ENCODE results near the gene SIN3A. TPM values are rescaled to one million over a fixed set of nuclear protein-coding genes. Genes with fewer than 3 reads are reported as not detected.
"Not testable (repeated sequence)": the region's sequence is repeated elsewhere in the genome, so short reads cannot be mapped to it uniquely, and the experiment has no call there.

The SIN3A gene
- total and polyA plus RNA-seq, 4 donors, result 7.6 to 67.9 (median 40.6) TPM

DNA sequence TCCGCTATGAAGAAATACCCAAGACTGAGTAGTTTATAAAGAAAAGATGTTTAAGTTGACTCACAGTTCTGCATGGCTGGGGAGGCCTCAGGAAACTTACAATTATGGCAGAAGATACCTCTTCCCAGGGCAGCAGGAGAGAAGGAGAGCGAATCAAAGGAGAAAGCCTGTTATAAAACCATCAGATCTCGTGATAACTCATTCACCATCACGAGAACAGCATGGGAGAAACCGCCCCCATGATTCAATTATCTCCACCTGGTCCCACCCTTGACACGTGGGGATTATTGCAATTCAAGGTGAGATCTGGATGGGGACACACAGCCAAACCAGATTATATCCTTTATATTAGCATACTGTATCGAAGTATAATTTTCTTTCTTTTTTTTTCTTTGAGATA, 119.4 kb downstream of the SIN3A start:
- H3K27ac ChIP-seq (ENCODE audit: low read depth in 1 of 2, low read length in 2 of 2); H3K4me1 ChIP-seq (ENCODE audit: control insufficient read depth in 1 of 2, insufficient read depth in 2 of 2, low read length in 2 of 2); ATAC-seq (ENCODE audit: low FRiP score); H3K4me3 ChIP-seq (ENCODE audit: low read length in 2 of 2); H3K36me3 ChIP-seq (ENCODE audit: control insufficient read depth in 1 of 2, insufficient read depth in 2 of 2, low read length in 1 of 2); H3K27me3 ChIP-seq (ENCODE audit: control insufficient read depth in 1 of 2, insufficient read depth in 2 of 2, low read length in 1 of 2); H3K9me3 ChIP-seq (ENCODE audit: control insufficient read depth, low read length); intact Hi-C loops (cut with DNase I): not testable (repeated sequence)
- WGBS, 2 donors, result 77 to 79% methylated on average over 7 of the region's 7 CpGs
- peak in 1 of 2 donors; percentile 11 for DNase-seq

DNA sequence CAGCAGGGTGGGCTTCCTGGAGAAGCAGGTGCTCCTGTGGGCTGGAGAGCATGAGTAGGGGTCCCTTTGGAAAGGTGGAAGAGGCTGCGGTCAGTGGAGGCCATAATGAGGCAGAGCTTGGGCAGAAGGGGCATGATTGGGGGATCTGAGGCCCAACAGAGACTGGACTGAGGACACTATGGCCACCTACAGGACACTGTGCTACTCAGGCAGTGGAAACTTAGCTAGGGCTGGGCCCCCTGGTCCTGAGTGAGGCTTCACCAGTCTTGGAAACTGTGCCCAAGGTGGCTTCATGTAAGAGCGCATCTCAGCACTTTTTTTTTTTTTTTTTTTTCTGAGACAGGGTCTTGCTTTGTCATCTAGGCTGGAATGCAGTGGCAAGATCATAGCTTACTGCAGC, 121.9 kb downstream of the SIN3A start:
- no peak overlapping the region for H3K4me3 ChIP-seq (ENCODE audit: low read length in 2 of 2)
- no peaks in the 10 kb centered on the region for H3K36me3 ChIP-seq (ENCODE audit: control insufficient read depth in 1 of 2, insufficient read depth in 2 of 2, low read length in 1 of 2)
- H3K4me1 ChIP-seq (ENCODE audit: control insufficient read depth in 1 of 2, insufficient read depth in 2 of 2, low read length in 2 of 2), result no peaks in the 10 kb centered on the region
- DNase-seq (peak in 1 of 2 donors; percentile 30), ATAC-seq (ENCODE audit: low FRiP score) (no peak)
- intact Hi-C loops (cut with DNase I), result no loop called here
- WGBS, 2 donors, result 91 to 94% methylated on average over 2 of the region's 2 CpGs
- no peaks in the 10 kb centered on the region for H3K9me3 ChIP-seq (ENCODE audit: control insufficient read depth, low read length)
- H3K27ac ChIP-seq (ENCODE audit: low read depth in 1 of 2, low read length in 2 of 2), result no peak overlapping the region
- H3K27me3 ChIP-seq (ENCODE audit: control insufficient read depth in 1 of 2, insufficient read depth in 2 of 2, low read length in 1 of 2), result no peaks in the 10 kb centered on the region

DNA sequence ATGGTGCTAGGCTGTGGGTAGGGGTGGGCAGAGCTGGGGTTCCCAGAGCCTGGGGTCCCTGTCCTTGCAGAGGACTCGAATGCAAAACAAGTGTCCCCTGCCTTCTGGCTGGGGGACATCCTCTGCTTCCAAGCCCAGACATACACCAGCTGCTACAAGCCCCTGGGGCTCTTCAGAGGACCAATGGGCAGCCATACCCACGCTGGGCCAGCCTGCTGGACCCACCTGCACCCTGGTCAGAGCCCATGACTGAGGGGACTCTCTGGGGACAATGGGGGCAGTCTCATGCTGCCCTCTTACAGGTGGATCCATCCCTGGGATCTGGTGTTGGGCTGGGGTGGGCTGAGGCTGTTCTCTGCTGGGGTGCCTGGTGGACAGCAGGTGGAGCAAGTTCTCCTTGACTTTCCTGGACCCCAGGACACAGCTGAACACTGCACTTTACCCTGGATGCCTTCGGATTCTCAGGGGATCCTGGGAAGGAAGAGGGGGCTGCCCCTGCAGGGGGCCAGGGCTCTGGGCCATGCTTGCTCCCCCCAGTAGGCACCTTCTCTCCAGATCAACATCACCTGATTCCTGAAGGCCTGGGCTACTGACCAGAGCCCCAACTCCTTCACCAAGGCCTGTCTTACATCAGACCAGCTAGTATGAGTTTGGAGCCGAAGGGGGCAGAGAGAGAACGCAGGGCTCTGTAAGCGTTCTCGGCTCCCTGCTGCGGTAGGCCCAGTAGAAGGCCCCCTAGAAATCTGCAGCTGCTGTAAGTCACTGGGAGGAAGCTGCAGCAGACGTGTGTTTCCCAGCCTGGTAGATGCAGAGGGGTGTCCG, 122.8 kb downstream of the SIN3A start:
- DNase-seq (peak in 1 of 2 donors; percentile 43), ATAC-seq (ENCODE audit: low FRiP score) (no peak)
- Histone ChIP-seq H3K36me3 (ENCODE audit: control insufficient read depth in 1 of 2, insufficient read depth in 2 of 2, low read length in 1 of 2) (no peaks in the 10 kb centered on the region), H3K4me3 (ENCODE audit: low read length in 2 of 2) (no peak overlapping the region), H3K27ac (ENCODE audit: low read depth in 1 of 2, low read length in 2 of 2) (no peak overlapping the region), H3K4me1 (ENCODE audit: control insufficient read depth in 1 of 2, insufficient read depth in 2 of 2, low read length in 2 of 2) (no peaks in the 10 kb centered on the region), H3K9me3 (ENCODE audit: control insufficient read depth, low read length) (no peaks in the 10 kb centered on the region), H3K27me3 (ENCODE audit: control insufficient read depth in 1 of 2, insufficient read depth in 2 of 2, low read length in 1 of 2) (no peaks in the 10 kb centered on the region)
- intact Hi-C loops (cut with DNase I), result no loop called here
- 77 to 82% methylated on average over 9 to 10 of the region's 10 CpGs for WGBS, 2 donors

DNA sequence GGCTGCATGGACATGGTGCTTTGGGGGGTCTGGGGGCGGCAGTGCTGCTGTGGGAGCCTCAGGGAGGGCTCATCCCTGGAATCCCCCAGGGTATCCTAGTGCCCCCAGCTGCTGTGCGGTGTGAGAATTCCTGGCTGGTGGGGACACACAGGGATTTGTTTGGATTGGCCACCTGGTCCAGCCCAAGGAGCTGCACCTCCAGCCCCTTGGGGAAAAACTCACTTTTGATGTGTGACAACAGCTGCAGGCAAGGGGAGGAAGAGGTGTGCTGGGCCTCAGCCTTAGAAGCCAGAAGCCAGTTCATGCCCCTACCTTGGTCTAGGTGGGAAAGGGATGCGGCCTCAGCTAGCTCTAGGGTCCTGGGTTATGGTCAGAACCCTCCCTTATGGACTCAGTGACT, 124.0 kb downstream of the SIN3A start:
- no peak for ATAC-seq (ENCODE audit: low FRiP score)
- Histone ChIP-seq H3K27ac (ENCODE audit: low read depth in 1 of 2, low read length in 2 of 2) (no peak overlapping the region), H3K36me3 (ENCODE audit: control insufficient read depth in 1 of 2, insufficient read depth in 2 of 2, low read length in 1 of 2) (no peaks in the 10 kb centered on the region), H3K4me3 (ENCODE audit: low read length in 2 of 2) (no peak overlapping the region), H3K9me3 (ENCODE audit: control insufficient read depth, low read length) (no peaks in the 10 kb centered on the region), H3K27me3 (ENCODE audit: control insufficient read depth in 1 of 2, insufficient read depth in 2 of 2, low read length in 1 of 2) (no peaks in the 10 kb centered on the region), H3K4me1 (ENCODE audit: control insufficient read depth in 1 of 2, insufficient read depth in 2 of 2, low read length in 2 of 2) (no peaks in the 10 kb centered on the region)
- WGBS, 2 donors, result 78 to 81% methylated on average over 3 of the region's 3 CpGs
- intact Hi-C loops (cut with DNase I), result no loop called here
- peak in 1 of 2 donors; percentile 45 for DNase-seq

DNA sequence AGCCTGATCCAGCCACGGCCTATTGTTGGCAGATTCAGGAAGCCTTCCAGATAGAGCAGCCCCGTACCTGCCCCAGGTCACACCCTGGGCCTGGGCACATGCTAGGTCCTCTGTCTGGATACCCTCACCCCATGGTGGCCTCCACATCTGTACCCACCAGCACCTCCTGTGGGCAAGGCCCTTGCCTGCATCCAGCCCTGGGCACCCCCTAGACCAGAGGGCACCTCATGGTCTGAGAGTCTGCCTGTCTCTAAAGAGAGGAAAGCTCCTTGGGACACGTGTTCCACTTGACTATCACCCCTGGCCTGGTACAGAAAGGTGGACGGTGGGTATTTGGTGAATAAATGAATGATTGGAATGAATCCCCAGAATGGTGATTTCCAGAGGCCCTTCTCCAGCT, 124.5 kb downstream of the SIN3A start:
- WGBS, 2 donors, result 80 to 83% methylated on average over 4 of the region's 4 CpGs
- intact Hi-C loops (cut with DNase I), result no loop called here

DNA sequence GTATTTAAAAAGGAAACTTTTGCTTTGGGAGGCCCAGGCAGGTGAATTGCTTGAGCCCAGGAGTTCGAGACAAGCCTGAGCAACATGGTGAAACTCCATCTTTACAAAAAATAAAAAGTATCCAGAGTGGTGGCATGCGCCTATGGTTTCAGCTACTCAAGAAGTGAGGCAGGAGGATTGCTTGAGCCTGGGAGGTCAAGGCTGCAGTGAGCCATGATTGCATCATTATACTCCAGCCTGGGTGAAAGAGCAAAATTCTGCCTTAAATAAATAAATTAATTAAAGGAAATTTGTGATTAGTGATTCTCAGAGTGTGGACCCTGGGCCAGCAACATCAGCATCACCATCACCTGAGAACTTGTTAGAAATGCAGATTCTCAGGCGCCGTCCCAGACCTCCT, 125.6 kb downstream of the SIN3A start:
- H3K27ac ChIP-seq (ENCODE audit: low read depth in 1 of 2, low read length in 2 of 2), result no peak overlapping the region
- ATAC-seq (ENCODE audit: low FRiP score), result no peak
- intact Hi-C loops (cut with DNase I), result no loop called here
- 93 to 96% methylated on average over 4 of the region's 4 CpGs for WGBS, 2 donors
- H3K4me1 ChIP-seq (ENCODE audit: control insufficient read depth in 1 of 2, insufficient read depth in 2 of 2, low read length in 2 of 2), result no peaks in the 10 kb centered on the region
- no peaks in the 10 kb centered on the region for H3K9me3 ChIP-seq (ENCODE audit: control insufficient read depth, low read length)
- no peak for DNase-seq
- no peak overlapping the region for H3K4me3 ChIP-seq (ENCODE audit: low read length in 2 of 2)
- H3K27me3 ChIP-seq (ENCODE audit: control insufficient read depth in 1 of 2, insufficient read depth in 2 of 2, low read length in 1 of 2), result no peaks in the 10 kb centered on the region
- no peaks in the 10 kb centered on the region for H3K36me3 ChIP-seq (ENCODE audit: control insufficient read depth in 1 of 2, insufficient read depth in 2 of 2, low read length in 1 of 2)

More for the DNA sequence above, 124.5 kb downstream of the SIN3A start:
- ATAC-seq (ENCODE audit: low FRiP score) (no peak), DNase-seq (peak in 1 of 2 donors; percentile 34)
- no peaks in the 10 kb centered on the region for H3K9me3 ChIP-seq (ENCODE audit: control insufficient read depth, low read length)
- H3K4me3 ChIP-seq (ENCODE audit: low read length in 2 of 2), result no peak overlapping the region
- no peaks in the 10 kb centered on the region for H3K36me3 ChIP-seq (ENCODE audit: control insufficient read depth in 1 of 2, insufficient read depth in 2 of 2, low read length in 1 of 2)
- H3K27me3 ChIP-seq (ENCODE audit: control insufficient read depth in 1 of 2, insufficient read depth in 2 of 2, low read length in 1 of 2), result no peaks in the 10 kb centered on the region
- no peaks in the 10 kb centered on the region for H3K4me1 ChIP-seq (ENCODE audit: control insufficient read depth in 1 of 2, insufficient read depth in 2 of 2, low read length in 2 of 2)
- no peak overlapping the region for H3K27ac ChIP-seq (ENCODE audit: low read depth in 1 of 2, low read length in 2 of 2)

DNA sequence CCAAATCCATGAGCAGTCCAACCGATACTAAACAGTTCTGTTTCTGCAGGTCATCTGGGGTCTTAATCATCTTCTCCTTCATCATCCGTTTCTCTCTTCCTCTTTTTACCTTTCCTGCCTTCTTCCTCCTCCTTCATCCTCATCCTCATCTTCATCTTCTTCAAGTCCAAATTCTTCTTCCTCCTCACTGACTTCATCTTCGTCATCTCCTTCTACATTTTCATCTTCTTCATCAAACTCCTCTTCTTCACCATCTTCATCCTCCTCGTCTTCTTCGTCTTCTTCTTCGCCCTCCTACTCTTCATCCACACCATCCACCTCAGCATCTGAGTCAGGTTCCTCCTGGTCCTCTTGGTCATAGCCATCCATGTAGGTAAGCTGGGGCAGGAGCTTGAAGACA, 129.8 kb downstream of the SIN3A start:
- H3K27ac ChIP-seq (ENCODE audit: low read depth in 1 of 2, low read length in 2 of 2), result no peak overlapping the region
- H3K27me3 ChIP-seq (ENCODE audit: control insufficient read depth in 1 of 2, insufficient read depth in 2 of 2, low read length in 1 of 2), result no peaks in the 10 kb centered on the region
- no peaks in the 10 kb centered on the region for H3K9me3 ChIP-seq (ENCODE audit: control insufficient read depth, low read length)
- no peaks in the 10 kb centered on the region for H3K4me1 ChIP-seq (ENCODE audit: control insufficient read depth in 1 of 2, insufficient read depth in 2 of 2, low read length in 2 of 2)
- ATAC-seq (ENCODE audit: low FRiP score) (no peak), DNase-seq (no peak)
- WGBS, 2 donors, result 88 to 94% methylated on average over 6 of the region's 6 CpGs
- no peaks in the 10 kb centered on the region for H3K36me3 ChIP-seq (ENCODE audit: control insufficient read depth in 1 of 2, insufficient read depth in 2 of 2, low read length in 1 of 2)
- H3K4me3 ChIP-seq (ENCODE audit: low read length in 2 of 2), result no peak overlapping the region
- intact Hi-C loops (cut with DNase I), result no loop called here

Measured in aorta (tissue), 5 donors.